Left ventricle myocardium inferior (tissue), 1 donor: ENCODE measurements around the gene PIK3C3. TPM values are rescaled to one million over a fixed set of nuclear protein-coding genes. Genes with fewer than 3 reads are reported as not detected.
A peak's percentile ranks its signal among the peaks of the same experiment; 100 is the strongest.

Experiments used
- DNase-seq: peaks from one replicate; pipeline ENCODE4 v3.0.0-alpha.2; 2020
- H3K27ac ChIP-seq: fragments of 200-600 bp; replicated peaks from 2 replicates; pipeline ENCODE4 v1.8.0; 2021
- H3K27me3 ChIP-seq: fragments of 200-600 bp; 2 replicates; pipeline ENCODE4 v1.8.0; 2021; ENCODE audit warnings: low read depth
- H3K36me3 ChIP-seq: fragments of 200-600 bp; 2 replicates; pipeline ENCODE4 v1.8.0; 2021
- H3K4me1 ChIP-seq: fragments of 200-600 bp; 2 replicates; pipeline ENCODE4 v1.8.0; 2021
- H3K4me3 ChIP-seq: fragments of 200-600 bp; 2 replicates; pipeline ENCODE4 v1.8.0; 2021; ENCODE audit warnings: mild to moderate bottlenecking, moderate library complexity
- H3K9me3 ChIP-seq: fragments of 200-600 bp; replicated peaks from 2 replicates; pipeline ENCODE4 v1.8.0; 2021
- intact Hi-C: fragments of 100-400 bp; cut with micrococcal nuclease; formaldehyde crosslinking; loops from one replicate; pipeline ENCODE4 v1.11.0; 2022
- long read RNA-seq: library from polyadenylated mRNA; unstranded; transcript quantifications from one replicate; pipeline ENCODE4 v2.0.0, GENCODE V29; 2021
- total RNA-seq: library from RNA; stranded (reverse); fragmentation: NEBNext Ultra II Directional; extraction: Animal tissue kit (Norgen Biotek cat#: 25700); gene quantifications from one replicate; pipeline ENCODE4 v1.2.1, GENCODE V29; 2021
- TF ChIP-seq, protein P1 (sequence below): fragments of 200-600 bp; IDR thresholded peaks from 2 replicates; pipeline ENCODE4 v1.8.0; 2021; ENCODE audit warnings: antibody characterized with exemption, mild to moderate bottlenecking, borderline replicate concordance
- donor health status: DM: no; HTN: yes; CAD: no; lungs with severe emphysema.

PIK3C3 gene
- 33.2 TPM for total RNA-seq
- long read RNA-seq, full-length matches to known transcripts = 25 of 28 reads
- long read RNA-seq, partial matches to known transcripts = 0 of 28 reads
- long read RNA-seq, other reads (novel, unspliced or antisense) = 3 of 28 reads

DNA sequence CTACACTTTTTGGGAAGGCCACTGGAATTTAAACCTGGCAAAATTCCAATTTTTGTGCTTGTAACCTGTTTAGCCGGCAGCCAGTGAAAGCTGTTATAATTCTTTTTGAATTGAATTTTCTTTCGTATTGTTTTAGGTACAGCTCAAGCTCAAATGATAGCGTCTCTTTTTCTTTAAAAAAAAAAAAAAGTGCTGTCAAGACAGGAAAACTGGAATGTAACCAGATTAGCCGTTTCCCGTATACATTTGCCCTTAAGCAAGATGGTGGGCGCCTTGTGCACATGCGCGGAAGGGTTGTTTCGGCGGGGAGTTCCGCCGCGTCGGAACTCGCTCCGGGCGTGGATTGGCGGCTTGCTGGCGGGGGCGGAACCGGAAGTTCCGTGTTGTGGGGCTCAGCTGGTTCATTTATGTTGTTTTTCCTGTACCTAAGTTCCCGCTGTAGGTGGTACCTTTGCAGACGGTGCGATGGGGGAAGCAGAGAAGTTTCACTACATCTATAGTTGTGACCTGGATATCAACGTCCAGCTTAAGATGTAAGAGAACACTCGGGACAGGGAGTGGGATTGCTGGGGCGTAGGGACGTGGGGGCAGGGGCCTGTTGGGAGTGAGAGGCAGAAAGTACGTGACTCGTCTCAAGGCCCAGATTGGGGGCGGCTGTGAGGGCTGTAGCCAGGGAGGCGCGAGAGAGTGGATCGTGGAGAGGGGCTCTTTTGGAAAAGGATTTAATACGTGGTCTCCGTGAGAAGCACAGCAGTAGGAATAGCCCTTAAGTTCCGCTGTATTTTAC, at the start of gene PIK3C3:
PIK3C3 (plus strand) TSS at position 408 of the 787 bp plus-strand sequence; CDS start at position 466, 58 bp downstream.
- TF ChIP-seq, protein P1, sequence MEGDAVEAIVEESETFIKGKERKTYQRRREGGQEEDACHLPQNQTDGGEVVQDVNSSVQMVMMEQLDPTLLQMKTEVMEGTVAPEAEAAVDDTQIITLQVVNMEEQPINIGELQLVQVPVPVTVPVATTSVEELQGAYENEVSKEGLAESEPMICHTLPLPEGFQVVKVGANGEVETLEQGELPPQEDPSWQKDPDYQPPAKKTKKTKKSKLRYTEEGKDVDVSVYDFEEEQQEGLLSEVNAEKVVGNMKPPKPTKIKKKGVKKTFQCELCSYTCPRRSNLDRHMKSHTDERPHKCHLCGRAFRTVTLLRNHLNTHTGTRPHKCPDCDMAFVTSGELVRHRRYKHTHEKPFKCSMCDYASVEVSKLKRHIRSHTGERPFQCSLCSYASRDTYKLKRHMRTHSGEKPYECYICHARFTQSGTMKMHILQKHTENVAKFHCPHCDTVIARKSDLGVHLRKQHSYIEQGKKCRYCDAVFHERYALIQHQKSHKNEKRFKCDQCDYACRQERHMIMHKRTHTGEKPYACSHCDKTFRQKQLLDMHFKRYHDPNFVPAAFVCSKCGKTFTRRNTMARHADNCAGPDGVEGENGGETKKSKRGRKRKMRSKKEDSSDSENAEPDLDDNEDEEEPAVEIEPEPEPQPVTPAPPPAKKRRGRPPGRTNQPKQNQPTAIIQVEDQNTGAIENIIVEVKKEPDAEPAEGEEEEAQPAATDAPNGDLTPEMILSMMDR = no peak

DNA sequence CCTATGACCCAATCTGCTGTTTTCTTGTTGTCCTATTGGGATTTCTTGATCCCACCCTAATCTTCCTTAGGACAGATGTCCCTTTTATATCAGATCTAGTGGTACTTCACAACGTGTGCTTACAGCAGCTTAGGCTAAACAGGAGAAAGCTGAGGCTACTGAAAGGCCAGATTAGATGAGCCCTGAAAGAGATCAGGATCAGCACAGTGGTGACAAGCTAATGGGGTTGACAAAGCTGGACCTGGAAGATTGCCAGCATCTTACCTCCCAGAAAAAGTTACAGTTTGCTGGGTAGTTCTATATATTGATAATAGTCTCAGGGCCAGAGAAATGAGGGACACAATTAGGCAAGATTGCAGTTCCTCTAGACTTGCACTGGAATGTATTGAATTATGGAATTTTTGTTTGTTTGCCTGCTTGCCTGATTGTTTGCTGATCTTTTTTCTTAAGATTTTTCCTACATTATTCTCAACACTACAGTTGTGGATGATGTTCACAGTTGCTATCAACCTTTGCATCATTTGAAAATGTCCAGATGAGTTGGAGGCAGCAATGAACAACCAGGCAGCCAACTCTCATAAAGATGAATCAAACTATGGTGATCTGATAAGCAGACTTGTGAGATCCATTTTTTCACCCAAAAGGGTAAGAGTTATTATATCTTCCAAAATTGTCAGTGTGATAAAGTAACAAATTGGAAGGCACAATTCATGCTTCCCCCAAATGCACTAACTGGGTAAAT, 49.1 kb upstream of the PIK3C3 start:
- no peak overlapping the region for H3K27ac ChIP-seq
- no peak overlapping the region for H3K4me3 ChIP-seq
- intact Hi-C loops = no loop called here
- no peaks in the 10 kb centered on the region for H3K27me3 ChIP-seq
- TF ChIP-seq, protein P1 = no peak
- DNase-seq = no peak
- H3K4me1 ChIP-seq = no peaks in the 10 kb centered on the region
- H3K9me3 ChIP-seq = no peaks in the 10 kb centered on the region
- H3K36me3 ChIP-seq = no peaks in the 10 kb centered on the region

More for the DNA sequence above, at the start of gene PIK3C3:
- DNase-seq = peak; percentile 98
- Histone ChIP-seq H3K27me3 (no peaks in the 10 kb centered on the region), H3K9me3 (no peaks in the 10 kb centered on the region), H3K27ac (peak within 1 kb of the TSS; percentile 81), H3K36me3 (peaks cover 24% of the 10 kb centered on the region), H3K4me1 (peaks cover 45% of the 10 kb centered on the region), H3K4me3 (peak within 1 kb of the TSS; percentile 92)
- intact Hi-C loops = no loop called here

DNA sequence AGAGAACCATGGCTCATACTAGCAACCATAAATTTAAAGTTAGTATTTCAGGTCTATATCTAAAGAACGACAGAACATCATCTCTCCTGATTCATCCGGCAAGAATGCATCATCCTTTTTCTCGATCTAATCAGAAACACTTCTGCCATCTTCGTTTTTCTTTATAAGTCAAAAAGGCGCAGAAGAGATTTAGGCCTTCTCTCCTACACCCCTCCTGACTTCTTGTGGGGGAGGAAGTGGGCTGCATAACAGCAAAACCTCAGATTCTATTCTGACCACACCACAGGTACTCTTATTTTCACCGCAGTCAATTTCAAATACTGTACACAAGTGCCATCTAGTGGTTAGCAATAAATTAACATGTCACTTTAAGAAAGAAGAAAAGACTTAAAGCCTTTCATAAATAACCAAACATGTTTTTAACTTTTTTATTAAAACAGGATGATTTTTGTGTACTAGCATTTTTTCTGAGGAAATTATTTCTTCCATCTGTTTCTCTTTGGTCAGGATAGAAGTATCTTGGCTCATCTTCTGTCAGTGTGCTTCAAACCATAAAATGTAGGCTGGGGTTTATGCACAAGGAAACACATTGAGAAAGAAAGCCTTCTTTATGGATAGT, 48.4 kb upstream of the PIK3C3 start:
- H3K4me3 ChIP-seq = peak overlapping the region; percentile 27
- TF ChIP-seq, protein P1 = peak; percentile 71

DNA sequence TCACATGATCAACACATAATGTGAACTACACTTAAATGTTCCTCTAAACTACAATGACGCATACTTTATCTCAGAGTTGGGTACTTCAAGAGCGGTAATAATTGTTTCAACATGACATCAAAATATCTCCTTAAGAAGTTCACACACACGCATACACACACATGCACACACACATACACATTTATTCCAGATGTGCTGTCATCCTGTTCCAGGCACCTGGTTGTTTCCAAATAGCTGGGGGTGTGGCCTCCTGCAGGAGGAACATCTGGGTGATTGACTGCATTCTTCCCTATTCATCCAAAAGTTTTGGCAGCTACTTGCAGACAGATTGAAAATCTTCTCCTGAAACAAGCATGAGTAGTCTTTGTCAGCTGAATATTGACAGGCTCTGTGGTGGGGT, 37.9 kb upstream of the PIK3C3 start:
- TF ChIP-seq, protein P1 = no peak
- Histone ChIP-seq H3K36me3 (no peaks in the 10 kb centered on the region), H3K4me3 (no peak overlapping the region), H3K9me3 (no peaks in the 10 kb centered on the region), H3K4me1 (no peaks in the 10 kb centered on the region), H3K27me3 (peaks cover 9% of the 10 kb centered on the region), H3K27ac (no peak overlapping the region)
- DNase-seq = no peak
- intact Hi-C loops = no loop called here

More for the DNA sequence above, 48.4 kb upstream of the PIK3C3 start:
- intact Hi-C loops = no loop called here
- DNase-seq = no peak
- H3K9me3 ChIP-seq = no peaks in the 10 kb centered on the region
- H3K27me3 ChIP-seq = no peaks in the 10 kb centered on the region
- no peaks in the 10 kb centered on the region for H3K36me3 ChIP-seq
- no peak overlapping the region for H3K27ac ChIP-seq
- no peaks in the 10 kb centered on the region for H3K4me1 ChIP-seq

DNA sequence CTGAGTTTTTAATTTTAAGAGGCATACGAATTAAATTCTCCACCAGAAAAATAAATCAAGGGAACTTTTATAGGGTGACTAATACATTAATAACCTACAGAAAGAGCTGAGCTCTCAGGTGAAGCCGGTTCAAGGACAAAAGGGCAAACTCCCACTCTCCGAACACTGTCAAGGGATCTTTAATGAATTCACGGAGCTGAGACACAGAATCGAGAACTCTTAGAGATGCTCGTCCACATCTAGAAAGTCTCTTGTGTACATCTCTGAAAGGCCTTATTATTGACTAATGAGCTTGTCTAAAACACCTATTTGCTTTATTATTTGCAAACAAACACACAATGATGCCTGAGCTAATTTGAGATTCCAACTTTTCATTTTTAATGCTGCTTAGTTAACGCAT, 33.3 kb upstream of the PIK3C3 start:
- TF ChIP-seq, protein P1 = no peak
- no peaks in the 10 kb centered on the region for H3K9me3 ChIP-seq
- intact Hi-C loops = no loop called here
- no peak overlapping the region for H3K4me3 ChIP-seq
- H3K27ac ChIP-seq = no peak overlapping the region
- H3K4me1 ChIP-seq = no peaks in the 10 kb centered on the region
- no peaks in the 10 kb centered on the region for H3K36me3 ChIP-seq
- peaks cover 4% of the 10 kb centered on the region for H3K27me3 ChIP-seq
- DNase-seq = no peak
